Measurements from ENCODE around the gene KMT5C.

GRCh38 chr19:55347442-55348009 is 7.8 kb downstream of the KMT5C start:
- TF ChIP-seq POLR2A (IDR thresholded peaks at IDR 0.05), result no peak
- no peak for TF ChIP-seq CTCF (IDR thresholded peaks at IDR 0.05)
- no peak for TF ChIP-seq EP300 (IDR thresholded peaks at IDR 0.05)
- TF ChIP-seq POLR2AphosphoS5 (IDR thresholded peaks at IDR 0.05), result no peak

Measured in upper lobe of left lung (tissue), 4 donors.